Left ventricle myocardium inferior (tissue), 1 donor: Measurements from ENCODE around the gene SHISA7. TPM values are rescaled to one million over a fixed set of nuclear protein-coding genes. Genes with fewer than 3 reads are reported as not detected.

Experiments
- DNase-seq: peaks from one replicate; pipeline ENCODE4 v3.0.0-alpha.2; 2020
- H3K27ac ChIP-seq: fragments of 200-600 bp; replicated peaks from 2 replicates; pipeline ENCODE4 v1.8.0; 2021
- H3K27me3 ChIP-seq: fragments of 200-600 bp; 2 replicates; pipeline ENCODE4 v1.8.0; 2021; ENCODE audit warnings: low read depth
- H3K36me3 ChIP-seq: fragments of 200-600 bp; 2 replicates; pipeline ENCODE4 v1.8.0; 2021
- H3K4me1 ChIP-seq: fragments of 200-600 bp; 2 replicates; pipeline ENCODE4 v1.8.0; 2021
- H3K4me3 ChIP-seq: fragments of 200-600 bp; 2 replicates; pipeline ENCODE4 v1.8.0; 2021; ENCODE audit warnings: mild to moderate bottlenecking, moderate library complexity
- H3K9me3 ChIP-seq: fragments of 200-600 bp; replicated peaks from 2 replicates; pipeline ENCODE4 v1.8.0; 2021
- CTCF ChIP-seq: fragments of 200-600 bp; IDR thresholded peaks from 2 replicates; pipeline ENCODE4 v1.8.0; 2021; ENCODE audit warnings: antibody characterized with exemption, mild to moderate bottlenecking, borderline replicate concordance
- intact Hi-C: fragments of 100-400 bp; cut with micrococcal nuclease; formaldehyde crosslinking; loops from one replicate; pipeline ENCODE4 v1.11.0; 2022
- total RNA-seq: library from RNA; stranded (reverse); fragmentation: NEBNext Ultra II Directional; extraction: Animal tissue kit (Norgen Biotek cat#: 25700); gene quantifications from one replicate; pipeline ENCODE4 v1.2.1, GENCODE V29; 2021
- donor health status: DM: no; HTN: yes; CAD: no; lungs with severe emphysema.

Gene SHISA7
- total RNA-seq, 1 donor from 2014 or later: not detected

DNA sequence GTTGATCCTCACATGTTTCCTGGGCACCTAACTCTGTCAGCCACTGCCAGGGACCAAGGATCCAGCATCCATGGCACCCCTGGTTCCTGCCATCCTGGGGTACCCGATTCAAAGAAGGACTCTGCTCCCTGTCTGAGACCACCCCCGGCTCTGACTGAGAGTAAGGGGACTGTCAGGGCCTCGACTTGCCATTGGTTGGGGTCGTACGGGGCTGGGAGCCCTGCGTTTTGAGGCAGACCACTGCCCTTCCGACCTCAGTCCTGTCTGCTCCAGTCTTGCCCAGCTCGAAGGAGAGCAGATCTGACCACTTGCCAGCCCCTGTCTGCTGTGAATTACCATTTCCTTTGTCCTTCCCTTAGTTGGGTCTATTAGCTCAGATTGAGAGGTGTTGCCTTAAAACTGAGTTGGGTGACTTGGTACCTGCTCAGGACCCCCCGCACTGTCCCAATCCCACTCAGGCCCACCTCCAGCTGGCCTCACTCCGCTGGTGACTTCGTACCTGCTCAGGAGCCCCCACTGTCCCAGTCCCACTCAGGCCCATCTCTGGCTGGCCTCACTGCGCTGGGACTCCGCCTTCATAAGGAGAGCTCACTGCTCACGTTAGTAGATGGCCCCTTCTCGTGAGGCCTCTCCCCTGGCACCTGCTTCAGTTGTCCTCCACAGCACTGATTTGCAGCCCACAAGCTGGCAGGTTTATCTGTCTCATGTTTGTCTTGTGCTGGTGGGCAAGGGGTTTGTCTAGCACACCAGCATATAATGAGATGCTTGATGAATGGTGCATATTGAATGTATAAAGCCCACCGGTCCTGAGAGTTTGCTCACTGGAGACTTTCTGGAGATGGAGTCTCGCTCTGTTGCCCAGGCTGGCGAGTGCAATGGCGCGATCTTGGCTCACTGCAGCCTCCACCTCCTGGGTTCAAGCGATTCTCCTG lies 53.4 kb downstream of the SHISA7 start:
- no peak overlapping the region for H3K27ac ChIP-seq
- peaks cover 50% of the 10 kb centered on the region for H3K36me3 ChIP-seq
- H3K27me3 ChIP-seq: no peaks in the 10 kb centered on the region
- no peak for TF ChIP-seq CTCF
- no peak for DNase-seq
- intact Hi-C loops: no loop called here
- peaks cover 58% of the 10 kb centered on the region for H3K4me1 ChIP-seq
- H3K4me3 ChIP-seq: no peak overlapping the region
- H3K9me3 ChIP-seq: no peaks in the 10 kb centered on the region

GRCh38 chr19:55387736-55388497 lies 55.2 kb downstream of the SHISA7 start:
- Histone ChIP-seq H3K4me3 (peak overlapping the region; percentile 85), H3K4me1 (peaks cover 70% of the 10 kb centered on the region)
- intact Hi-C loops: no loop called here

DNA sequence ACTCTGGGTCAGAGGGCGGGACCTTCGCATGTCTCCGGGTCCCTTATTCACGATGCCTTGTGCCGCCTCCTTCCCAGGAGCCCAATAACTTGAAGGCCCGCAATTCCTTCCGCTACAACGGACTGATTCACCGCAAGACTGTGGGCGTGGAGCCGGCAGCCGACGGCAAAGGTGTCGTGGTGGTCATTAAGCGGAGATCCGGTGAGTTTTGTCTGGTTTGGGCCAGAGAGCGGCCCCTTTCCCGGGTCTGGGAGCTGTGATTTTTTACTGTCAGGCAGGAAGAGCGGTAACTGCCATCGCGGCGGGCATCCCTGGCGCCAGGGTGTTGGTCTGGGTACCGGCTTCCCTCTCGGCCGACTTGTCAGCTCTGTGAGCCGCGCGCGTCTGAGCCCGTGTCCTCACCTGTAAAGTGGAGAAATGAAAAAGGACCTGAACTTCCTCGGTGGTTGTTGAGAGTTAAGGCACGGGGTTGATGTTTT lies 56.6 kb downstream of the SHISA7 start:
- no peak for TF ChIP-seq CTCF
- no peaks in the 10 kb centered on the region for H3K27me3 ChIP-seq
- peaks cover 71% of the 10 kb centered on the region for H3K4me1 ChIP-seq
- intact Hi-C loops: no loop called here
- no peaks in the 10 kb centered on the region for H3K9me3 ChIP-seq
- no peak for DNase-seq
- H3K4me3 ChIP-seq: peak overlapping the region; percentile 85
- H3K27ac ChIP-seq: peak overlapping the region; percentile 95
- H3K36me3 ChIP-seq: peaks cover 43% of the 10 kb centered on the region

More at GRCh38 chr19:55387736-55388497, 55.2 kb downstream of the SHISA7 start:
- Histone ChIP-seq H3K27me3 (no peaks in the 10 kb centered on the region), H3K36me3 (peaks cover 50% of the 10 kb centered on the region), H3K27ac (no peak overlapping the region), H3K9me3 (no peaks in the 10 kb centered on the region)
- no peak for TF ChIP-seq CTCF
- no peak for DNase-seq

- H3K27ac ChIP-seq: peak within 1 kb of the TSS; percentile 95
- intact Hi-C loops: no loop called here
- no peak for TF ChIP-seq CTCF
- H3K4me3 ChIP-seq: peak within 1 kb of the TSS; percentile 85
- H3K4me1 ChIP-seq: peaks cover 64% of the 10 kb centered on the region
- H3K27me3 ChIP-seq: no peaks in the 10 kb centered on the region
- H3K36me3 ChIP-seq: peaks cover 39% of the 10 kb centered on the region
- DNase-seq: peak; percentile 97
- no peaks in the 10 kb centered on the region for H3K9me3 ChIP-seq
Measured at GRCh38 chr19:55385724-55386492, 57.2 kb downstream of the SHISA7 start, which contains the start of gene RPL28. TSS of gene RPL28 (plus strand) at chr19:55385932. CDS start at chr19:55386358, 426 bp downstream.
